GM19372 (cell line): ENCODE data around the gene SH3BP1.
"Not testable (repeated sequence)": the region's sequence is repeated elsewhere in the genome, so short reads cannot be mapped to it uniquely, and the experiment has no call there.

Experiments used
- ATAC-seq: cut with Tn5 transposase; IDR thresholded peaks from one replicate; pipeline ENCODE4 v1.9.1; 2021; ENCODE audit warnings: mild to moderate bottlenecking, low read depth, moderate library complexity; ENCODE audit not compliant: unreplicated experiment

Gene SH3BP1

GRCh38 chr22:37639070-37639760 lies at the start of gene SH3BP1:
SH3BP1 (plus strand) TSS chr22:37639669; CDS start chr22:37639788, 119 bp downstream.
- ATAC-seq: no peak

GRCh38 chr22:37591081-37591480 lies 48.4 kb upstream of the SH3BP1 start:
- ATAC-seq: not testable (repeated sequence)

GRCh38 chr22:37591823-37592404 lies 47.6 kb upstream of the SH3BP1 start:
- no peak for ATAC-seq

- ATAC-seq: no peak
Measured at GRCh38 chr22:37594237-37594636, 45.2 kb upstream of the SH3BP1 start.

GRCh38 chr22:37599153-37599552 lies 40.3 kb upstream of the SH3BP1 start:
- no peak for ATAC-seq

GRCh38 chr22:37601203-37601539 lies 38.3 kb upstream of the SH3BP1 start:
- ATAC-seq: no peak

- no peak for ATAC-seq
Measured at GRCh38 chr22:37601540-37602442, 37.7 kb upstream of the SH3BP1 start.

GRCh38 chr22:37602546-37603277 lies 36.8 kb upstream of the SH3BP1 start:
- ATAC-seq: not testable (repeated sequence)

GRCh38 chr22:37604074-37604473 lies 35.4 kb upstream of the SH3BP1 start:
- no peak for ATAC-seq

GRCh38 chr22:37604875-37605274 lies 34.6 kb upstream of the SH3BP1 start:
- no peak for ATAC-seq

GRCh38 chr22:37607010-37607934 lies 32.2 kb upstream of the SH3BP1 start:
- ATAC-seq: no peak

- no peak for ATAC-seq
Measured at GRCh38 chr22:37607935-37608476, 31.5 kb upstream of the SH3BP1 start.

- peak; percentile 77 for ATAC-seq
Measured at GRCh38 chr22:37608477-37609239, 30.8 kb upstream of the SH3BP1 start, which contains the start of gene GGA1. GGA1 (plus strand) TSS chr22:37608834; CDS start chr22:37608861, 27 bp downstream.

GRCh38 chr22:37609240-37610152 lies 30.0 kb upstream of the SH3BP1 start:
- ATAC-seq: no peak

- ATAC-seq: not testable (repeated sequence)
Measured at GRCh38 chr22:37610153-37610475, 29.4 kb upstream of the SH3BP1 start.

GRCh38 chr22:37610480-37611129 lies 28.9 kb upstream of the SH3BP1 start:
- no peak for ATAC-seq

GRCh38 chr22:37611207-37611606 lies 28.3 kb upstream of the SH3BP1 start:
- ATAC-seq: no peak
